GM21367 (cell line): ENCODE data around the gene GABRG3.

Source experiments
- ATAC-seq: cut with Tn5 transposase; IDR thresholded peaks from one replicate; pipeline ENCODE4 v1.9.1; 2021; ENCODE audit not compliant: unreplicated experiment

The GABRG3 gene

DNA sequence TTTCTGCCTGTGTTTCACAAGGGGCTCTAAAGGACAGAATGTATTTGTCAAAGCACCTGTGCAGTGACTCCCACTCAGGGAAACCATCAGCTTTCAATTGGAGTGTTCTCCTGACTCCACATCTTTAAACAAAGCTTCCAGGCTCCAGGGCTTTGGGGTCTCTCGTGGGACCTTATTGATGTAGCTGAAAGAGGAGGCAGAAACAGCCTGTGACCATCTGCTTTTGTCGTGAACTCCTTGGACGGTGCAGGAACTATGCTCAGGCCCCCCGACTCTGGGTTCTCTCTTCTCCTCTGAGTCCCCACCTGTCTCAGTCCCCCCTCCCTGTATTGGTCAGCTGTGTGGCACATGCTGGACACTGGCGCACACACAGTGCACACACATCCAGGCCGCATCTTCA, 486.8 kb downstream of the GABRG3 start:
- ATAC-seq, result no peak

DNA sequence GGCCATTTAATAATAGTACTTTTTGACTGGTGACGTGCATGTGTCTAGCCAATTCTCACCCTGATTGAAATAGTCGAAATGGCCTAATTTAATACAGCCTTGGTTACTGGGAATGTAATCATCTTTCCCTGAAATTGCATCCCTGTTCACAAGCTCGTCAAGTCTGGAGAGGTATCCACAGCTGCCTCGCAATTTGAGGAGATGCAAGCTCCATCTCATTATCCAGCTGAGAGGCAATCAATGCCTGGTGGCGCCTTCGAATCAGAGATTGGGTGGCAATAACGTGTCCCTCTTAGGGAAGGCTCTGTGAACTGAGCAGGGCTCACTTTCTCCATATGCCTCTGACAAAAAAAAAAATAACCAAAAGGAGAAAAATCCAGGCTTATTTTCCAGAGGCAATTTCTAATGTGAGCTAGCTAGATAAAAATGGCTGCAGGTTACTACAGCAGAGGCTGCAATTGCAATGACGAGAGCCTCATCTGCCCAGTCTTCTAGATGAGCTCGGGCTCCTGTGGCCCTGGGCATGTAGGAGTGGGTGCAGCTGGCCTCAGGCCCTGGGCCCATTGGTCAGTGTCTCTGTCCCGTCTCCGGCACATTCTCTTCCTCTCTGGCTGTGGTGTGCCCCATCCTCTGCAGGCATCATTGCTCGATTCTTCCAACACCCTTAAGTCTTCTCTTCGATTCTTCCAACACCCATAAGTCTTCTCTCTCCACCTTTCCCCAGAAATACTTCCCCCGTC, 487.5 kb downstream of the GABRG3 start:
- no peak for ATAC-seq

DNA sequence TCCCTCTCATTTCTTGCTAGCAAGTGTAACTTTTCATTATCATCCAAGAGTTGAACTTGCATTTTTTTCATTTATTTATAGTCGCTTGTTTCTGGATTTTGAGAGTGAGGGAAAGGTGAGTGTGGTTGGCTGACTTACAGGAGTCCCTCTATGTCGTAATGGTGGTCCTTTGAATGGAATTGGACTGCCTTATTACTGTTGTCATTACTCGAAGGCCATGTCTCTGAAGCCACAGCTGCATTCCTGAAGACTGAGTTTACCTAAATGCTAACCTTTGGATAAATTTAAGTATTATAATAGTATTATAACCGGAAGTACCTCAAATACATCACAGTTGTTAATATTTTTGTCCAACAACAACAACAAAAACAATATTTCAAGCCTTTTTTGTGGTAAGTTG, 488.9 kb downstream of the GABRG3 start:
- ATAC-seq, result no peak

DNA sequence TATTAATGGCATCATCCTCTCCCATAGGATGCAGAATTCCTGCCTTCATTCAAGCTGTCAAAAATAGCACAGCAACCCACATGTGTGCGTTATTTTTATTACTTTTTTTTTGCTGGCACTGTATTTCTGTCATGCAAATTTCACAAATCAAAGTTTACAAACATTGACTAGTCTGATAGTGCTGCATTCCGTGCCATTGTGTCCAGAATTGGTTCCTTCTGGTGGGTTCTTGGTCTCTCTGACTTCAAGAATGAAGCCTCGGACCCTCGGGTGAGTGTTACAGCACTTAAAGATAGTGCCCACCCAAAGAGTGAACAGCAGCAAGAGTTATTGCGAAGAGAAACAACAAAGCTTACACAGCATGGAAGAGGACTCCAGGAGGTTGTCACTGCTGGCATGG, 490.2 kb downstream of the GABRG3 start:
- no peak for ATAC-seq

DNA sequence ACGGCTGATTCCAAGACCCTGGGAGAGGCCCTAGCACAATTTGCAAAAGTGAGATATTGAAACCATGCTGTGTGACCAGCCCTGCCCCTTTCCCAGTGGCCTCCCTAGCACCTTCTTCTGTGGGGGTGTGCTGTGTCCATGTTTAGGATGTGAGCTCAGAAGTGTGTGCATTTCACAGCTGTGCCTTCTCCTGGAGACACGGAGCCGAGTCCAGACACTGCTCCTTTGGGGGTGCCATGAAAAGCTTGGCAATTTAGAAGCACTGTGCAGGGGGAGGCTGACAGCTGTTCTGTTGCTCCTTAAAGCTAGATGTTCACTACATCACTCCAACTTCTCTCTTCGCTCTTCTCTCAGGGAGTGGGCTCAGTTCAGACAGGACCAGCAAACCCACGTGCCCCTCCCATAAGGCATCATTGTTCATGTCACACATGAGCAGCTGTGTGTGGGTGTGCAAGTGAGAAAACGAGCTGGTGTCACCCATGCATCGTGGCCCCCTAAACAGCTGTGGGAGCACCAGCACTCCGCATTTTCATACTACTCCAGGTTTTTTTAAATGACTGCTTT, 492.6 kb downstream of the GABRG3 start:
- ATAC-seq, result no peak

DNA sequence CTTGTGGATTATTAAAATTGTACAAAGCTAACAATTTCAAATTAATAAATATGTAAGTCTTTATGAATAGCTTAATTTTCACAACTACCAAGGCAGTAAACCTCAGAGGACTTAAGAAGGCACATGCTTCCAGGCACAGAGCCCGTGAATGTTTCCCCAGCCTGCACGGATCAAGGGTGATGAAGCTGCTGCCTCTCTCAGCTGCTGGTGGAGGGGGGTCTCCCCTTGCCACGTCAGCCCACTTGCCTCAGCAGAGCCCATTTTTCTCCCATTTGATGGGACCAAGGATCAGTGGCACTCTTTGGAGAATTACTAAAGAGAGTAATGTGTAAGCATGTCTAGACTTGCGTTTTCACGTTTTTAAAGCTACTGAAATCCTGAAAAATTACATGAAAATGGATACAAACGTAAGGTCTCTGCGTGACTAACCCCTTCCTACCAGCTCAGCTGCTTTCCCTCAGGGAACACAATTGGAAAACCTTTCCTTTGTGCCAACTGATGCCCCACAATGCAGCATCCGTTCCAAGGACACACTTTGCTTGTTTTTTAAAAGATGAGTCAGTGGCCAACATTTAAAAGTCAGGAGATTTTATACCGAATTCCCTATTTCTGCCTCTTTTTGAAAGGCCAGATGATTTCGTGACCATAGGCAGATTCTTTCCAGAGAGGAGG, 494.1 kb downstream of the GABRG3 start:
- no peak for ATAC-seq

DNA sequence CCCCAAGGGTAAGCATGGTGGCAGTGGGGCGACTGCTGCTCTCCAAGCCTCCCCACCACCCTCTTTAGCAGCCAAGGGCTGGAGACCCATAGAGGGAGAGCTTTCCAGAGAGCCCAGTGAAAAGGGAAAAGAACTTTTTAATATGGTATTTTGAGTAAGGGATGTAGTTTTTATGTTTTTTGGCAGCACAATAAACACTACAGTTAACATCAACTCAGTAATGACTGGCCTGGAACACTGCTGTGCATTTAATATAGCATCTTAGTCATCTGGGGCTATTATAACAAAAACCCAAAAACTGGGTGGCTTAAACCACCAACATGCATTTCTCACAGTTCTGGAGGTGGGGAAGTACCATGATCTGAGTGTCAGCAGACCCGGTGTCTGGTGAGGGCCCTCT, 495.8 kb downstream of the GABRG3 start:
- ATAC-seq, result no peak

DNA sequence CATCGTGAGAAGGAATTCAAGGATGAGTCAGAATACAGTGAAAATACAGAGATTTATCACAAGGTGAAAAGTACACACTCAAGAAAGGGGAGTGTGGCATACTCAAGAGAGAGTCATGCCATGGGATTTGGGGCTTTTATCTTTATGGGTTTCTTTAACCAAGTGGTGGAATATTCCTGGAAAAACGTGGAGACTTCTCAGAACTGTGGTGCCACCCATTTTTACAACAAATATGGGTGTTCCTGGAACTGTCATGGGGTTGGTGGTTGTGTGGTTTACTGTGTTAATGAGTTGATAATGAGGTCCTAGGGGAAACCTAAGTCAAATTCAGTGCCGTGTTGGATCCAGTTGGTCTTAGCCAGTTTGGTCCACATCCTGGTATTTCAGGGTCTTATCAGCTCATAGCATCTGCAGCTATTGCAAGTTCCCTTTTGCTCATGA, 497.2 kb downstream of the GABRG3 start:
- ATAC-seq, result no peak

DNA sequence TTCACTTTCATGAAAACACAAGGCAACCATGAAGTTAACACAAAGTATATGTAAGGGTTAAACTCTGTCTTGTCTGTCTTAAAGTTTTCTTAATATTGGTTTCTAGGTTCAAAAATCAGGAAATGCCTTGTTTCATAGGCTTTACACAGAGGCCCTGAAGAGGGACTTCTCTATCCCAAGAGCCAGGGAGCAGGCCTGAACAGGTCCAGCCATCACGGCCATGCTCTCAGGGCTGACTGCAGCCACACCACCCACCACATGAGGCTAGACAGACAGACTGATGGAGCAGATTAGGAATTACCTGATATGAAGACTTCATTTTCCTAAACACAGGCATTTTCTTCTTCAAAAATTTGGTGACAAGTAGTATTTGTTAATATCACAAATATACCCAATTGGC, 502.9 kb downstream of the GABRG3 start:
- no peak for ATAC-seq

DNA sequence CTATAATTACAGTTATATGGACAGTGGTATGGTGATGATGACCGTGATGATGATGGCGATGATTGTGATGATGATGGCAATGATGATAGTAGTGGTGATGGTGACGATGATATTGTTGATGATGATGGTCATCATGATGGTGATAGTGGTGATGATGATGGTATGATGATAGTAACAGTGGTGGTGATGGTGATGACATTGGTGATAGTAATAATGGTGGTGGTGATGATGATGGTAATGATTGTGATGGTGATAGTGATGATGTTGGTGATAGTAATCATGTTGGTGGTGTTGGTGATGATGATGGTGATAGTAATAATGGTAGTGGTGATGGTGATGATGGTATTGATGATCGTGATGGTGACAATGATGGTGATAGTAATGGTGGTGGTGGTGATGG, 504.4 kb downstream of the GABRG3 start:
- ATAC-seq, result no peak

DNA sequence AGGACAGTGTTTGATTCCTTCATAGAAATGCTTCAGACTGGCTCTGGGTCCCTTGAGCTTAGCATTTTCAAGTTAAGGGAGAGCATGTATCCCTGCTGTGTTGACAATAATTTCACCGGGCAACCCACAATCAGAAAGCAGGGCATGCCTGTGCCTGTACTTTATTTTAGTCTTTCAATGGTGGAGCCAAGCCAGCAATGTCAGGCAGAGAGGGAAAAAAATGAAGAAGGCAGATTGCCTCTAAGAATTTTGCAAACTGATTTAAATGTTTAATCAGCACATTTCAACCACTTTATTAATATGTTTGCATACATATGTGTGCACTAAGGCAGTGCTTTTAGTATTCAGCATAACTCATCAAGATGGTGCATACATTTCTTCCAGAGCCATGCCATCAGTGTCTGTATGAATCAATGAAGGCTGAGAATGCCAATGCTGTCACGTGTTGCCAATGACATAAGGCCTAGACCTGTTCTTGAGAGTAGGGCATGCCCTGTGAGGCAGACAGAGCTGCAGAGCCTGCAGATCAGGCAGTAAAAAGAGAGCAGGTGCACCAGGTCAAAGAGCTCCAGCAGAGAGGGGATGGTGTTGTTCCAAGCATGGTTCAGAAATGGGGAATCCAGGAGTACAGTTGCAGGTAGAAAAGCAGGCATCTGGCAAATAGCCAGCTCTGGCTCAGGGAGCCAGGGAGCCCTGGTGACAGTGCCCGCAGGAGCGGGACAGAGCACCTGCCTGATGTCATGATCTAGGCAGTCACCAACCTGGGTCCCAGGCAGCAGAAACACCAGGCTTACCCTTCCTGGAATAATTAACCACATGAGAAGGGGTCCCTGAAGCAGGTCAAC, 508.5 kb downstream of the GABRG3 start:
- ATAC-seq, result no peak

DNA sequence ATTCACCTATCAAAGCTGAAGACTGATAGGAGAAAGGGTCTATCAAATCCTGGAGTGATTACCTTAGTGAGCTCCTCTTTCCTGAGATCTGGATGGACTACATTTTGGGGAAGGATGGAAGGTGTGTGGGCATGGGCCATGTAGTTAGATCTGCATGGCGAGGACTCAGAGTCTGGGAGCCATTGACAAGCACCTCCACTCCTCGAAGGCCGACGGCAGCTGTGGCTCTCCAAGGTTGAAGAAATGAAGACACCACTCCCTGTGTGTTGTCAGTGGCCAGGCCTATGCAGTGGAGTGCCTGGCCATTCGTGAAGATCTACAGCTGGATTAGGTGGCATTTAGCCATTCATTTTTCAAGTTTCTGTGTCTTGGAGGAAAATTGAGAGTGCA, 509.2 kb downstream of the GABRG3 start:
- no peak for ATAC-seq

DNA sequence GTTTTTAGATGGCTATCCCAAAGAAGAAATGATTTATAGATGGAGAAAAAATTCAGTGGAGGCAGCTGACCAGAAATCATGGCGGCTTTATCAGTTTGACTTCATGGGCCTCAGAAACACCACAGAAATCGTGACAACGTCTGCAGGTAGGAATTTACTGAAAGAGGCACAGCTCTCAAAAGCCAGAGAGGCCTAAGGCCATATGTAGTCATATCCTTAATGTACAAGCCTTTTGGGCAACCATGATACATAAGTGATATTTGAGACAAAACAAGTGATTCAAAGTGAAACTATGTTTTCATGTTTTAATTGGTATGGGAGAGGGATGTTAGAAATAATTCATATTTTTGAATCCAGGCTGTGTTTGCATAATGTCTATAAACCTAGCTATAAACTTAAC, 509.7 kb downstream of the GABRG3 start:
- ATAC-seq, result no peak

DNA sequence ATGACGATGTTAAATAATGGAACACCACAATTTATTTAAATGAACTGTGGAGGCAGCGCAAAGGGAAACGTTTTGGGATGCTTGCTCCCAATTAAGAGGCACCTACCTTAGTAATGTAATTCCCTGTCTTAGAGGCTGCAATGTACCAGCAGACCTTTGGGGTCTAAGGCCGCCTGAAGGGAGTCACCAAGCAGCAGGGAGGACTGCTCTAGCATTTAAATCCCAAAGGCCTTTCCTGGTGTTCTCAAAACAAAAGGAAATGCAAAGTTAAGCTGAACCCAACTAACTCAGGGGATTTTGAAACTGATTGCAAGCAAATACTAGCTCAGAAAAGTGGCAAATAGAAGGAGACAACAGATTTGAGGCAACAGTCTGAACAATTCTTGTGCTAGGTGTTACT, 510.8 kb downstream of the GABRG3 start:
- no peak for ATAC-seq

DNA sequence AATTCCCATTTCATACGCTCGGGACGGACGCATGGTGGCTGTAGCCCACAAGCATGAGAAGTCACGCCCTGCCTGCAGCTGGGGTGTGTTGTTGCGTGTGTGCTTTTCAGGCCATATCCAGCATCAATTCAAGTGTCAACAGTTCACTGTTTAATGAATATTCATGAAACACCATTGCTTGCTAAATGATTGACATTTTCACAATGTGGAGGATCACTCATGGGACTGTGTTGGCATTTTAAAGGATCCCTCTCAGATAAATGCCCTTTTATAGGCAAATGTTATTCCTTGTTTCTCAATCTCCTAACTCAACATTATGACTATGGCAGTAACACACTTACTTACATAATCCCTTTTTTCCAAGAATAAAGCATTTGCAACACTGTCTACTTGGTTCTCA, 511.3 kb downstream of the GABRG3 start:
- ATAC-seq, result no peak

DNA sequence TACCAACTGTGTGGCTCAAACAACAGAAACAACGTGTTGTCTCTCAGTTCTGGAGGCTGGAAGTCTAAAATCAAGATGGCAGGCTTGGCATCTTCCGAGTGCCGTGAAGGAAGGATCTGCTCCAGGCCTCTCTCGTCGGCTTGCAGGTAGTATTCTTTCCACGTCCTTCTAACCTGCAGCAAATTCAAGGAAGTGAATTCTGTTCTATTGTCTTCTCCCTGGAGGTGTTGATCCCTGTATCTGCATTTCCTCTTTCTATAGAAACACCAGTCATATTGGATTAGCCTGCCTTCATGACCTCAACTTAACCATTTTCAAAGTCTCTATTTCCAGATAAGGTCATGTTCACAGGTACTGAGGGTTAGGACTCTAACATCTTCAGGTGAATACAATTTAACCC, 512.1 kb downstream of the GABRG3 start:
- ATAC-seq, result no peak

DNA sequence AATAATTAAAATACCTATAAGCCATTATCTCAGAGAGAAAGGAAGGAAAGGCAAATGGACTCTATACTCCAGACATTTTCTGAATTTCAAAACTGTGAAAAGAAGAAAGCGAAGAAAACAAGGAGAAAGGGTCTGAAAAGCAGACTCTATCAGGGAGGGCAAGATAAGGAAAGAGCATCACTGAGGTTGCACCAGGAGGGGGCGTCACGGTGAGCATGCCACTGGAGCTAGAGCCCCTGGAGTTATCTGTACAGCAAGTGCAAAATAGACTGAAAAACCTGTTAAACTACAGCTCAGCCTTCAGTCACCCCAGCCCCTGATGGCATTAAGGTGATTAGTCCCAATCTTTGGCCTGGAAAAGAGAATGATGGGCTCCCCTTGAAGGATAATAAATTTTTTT, 514.3 kb downstream of the GABRG3 start:
- no peak for ATAC-seq

DNA sequence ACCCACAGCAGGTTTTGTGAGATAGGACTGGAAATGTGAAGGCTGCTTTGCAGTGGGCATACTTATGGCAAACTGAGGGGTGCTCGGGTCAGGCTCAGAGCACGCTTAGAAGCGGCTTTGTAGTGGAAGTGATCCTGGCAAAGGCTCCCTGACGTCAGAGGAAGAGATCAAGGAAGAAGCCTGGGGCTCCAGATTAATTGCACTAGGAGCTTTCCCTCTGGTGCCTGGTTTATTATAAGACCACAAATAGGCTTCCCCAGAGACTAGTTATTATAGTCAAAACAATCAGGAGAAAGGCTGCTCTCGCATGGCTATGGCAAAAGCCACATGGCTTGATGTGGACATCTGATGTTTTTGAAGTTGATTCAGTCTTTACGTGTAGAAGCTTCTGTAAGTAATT, 515.1 kb downstream of the GABRG3 start:
- ATAC-seq, result no peak

DNA sequence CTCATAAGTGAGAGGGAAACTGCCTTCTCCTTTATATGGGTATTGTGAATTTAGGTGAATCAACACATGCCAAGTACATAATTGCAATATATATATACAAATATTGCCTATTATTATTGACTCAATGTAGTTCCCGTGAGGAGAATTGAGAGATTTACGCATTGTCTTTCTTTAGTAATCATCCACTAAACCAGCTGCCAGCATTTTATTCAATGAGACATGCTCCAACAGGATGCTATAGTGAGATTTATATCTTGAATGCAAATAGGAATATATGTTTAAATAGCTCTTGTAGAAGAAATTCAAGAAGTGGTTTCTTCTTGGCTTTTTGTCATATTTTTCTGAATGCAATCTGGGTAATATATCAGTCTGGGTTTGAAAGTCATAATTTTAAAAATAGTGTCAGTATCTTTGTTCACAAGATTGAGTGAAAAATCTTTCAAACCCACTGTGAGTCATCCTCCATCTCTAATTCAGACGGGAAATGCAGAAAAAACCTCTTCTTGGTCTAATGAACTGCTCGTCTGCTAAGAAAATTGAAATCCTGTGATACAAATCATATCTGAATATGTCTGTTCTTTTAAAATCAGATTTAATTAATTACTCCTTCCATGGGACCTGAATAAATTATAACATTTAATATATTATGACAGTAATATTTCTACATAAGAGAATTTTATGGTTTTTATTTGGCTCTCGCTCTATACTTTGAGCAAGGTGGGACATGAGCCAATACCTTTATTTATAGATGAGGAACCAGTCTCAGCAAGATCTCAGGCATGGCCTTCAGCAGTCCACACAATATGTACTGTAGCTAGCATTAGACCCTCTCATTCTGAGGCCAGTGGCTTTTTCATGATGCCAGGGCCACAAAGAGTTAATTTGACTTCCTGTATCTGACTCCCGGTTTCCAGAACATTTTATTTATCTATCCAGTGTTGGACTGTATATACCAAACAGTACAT, 516.0 kb downstream of the GABRG3 start:
- no peak for ATAC-seq

DNA sequence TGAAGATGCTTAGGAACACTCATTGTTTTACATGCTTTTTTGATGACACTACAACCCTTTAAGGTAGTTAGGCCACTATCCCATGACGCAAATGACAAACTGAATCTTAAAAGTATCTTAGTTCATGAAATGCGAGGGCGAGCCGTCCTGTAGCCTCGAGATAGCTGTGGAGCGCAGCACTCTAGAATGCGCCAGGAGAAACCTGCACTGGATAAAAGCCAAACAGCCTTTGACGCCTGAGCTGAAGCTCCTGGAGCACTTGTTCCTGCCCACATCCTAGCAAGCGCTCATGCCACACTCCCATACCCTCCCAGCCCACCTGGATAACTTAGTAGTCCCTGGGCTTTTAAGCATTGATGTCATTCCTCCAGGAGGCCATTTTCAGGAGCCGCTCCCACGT, 516.9 kb downstream of the GABRG3 start:
- no peak for ATAC-seq
